ENCODE results near the gene ZNF205.

DNA sequence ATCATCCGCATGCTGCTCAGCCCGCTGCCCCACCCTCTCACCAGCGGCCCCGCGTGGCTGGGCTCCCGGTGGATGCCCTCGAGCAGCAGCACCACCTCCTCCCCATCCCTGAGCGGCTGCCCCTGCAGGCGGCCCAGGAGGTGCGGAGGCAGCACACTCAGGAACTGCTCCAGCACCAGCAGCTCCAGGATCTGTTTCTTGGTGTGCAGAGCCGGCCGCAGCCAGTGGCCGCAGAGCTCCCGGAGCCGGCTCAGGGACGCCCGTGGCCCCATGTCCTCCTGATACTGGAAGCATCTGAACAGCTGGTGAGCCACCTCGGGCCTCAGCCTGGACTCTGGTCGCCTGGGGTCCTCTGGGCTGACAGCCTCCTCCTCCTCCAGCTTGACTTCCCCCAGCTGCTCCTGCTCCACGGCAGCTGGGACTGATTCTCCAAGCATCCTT, 19.9 kb upstream of the ZNF205 start:
- no peak for TF ChIP-seq ZNF239 (CRISPR knock-in tag; IDR thresholded peaks at IDR 0.05)
- no peak for TF ChIP-seq ZFX (CRISPR knock-in tag; IDR thresholded peaks at IDR 0.05)
- no peak for TF ChIP-seq XRCC3 (IDR thresholded peaks at IDR 0.05)
- TF ChIP-seq MEIS2 (IDR thresholded peaks at IDR 0.05; ENCODE audit: partially characterized antibody) = no peak
- TF ChIP-seq, protein P1, sequence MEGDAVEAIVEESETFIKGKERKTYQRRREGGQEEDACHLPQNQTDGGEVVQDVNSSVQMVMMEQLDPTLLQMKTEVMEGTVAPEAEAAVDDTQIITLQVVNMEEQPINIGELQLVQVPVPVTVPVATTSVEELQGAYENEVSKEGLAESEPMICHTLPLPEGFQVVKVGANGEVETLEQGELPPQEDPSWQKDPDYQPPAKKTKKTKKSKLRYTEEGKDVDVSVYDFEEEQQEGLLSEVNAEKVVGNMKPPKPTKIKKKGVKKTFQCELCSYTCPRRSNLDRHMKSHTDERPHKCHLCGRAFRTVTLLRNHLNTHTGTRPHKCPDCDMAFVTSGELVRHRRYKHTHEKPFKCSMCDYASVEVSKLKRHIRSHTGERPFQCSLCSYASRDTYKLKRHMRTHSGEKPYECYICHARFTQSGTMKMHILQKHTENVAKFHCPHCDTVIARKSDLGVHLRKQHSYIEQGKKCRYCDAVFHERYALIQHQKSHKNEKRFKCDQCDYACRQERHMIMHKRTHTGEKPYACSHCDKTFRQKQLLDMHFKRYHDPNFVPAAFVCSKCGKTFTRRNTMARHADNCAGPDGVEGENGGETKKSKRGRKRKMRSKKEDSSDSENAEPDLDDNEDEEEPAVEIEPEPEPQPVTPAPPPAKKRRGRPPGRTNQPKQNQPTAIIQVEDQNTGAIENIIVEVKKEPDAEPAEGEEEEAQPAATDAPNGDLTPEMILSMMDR (IDR thresholded peaks at IDR 0.05 in 2 of 3, conservative IDR thresholded peaks at IDR 0.05 in 1 of 3; ENCODE audit: insufficient read depth in 2 of 3, low read depth in 1 of 3, low read length in 3 of 3) = no peak
- no peak for TF ChIP-seq TSHZ1 (CRISPR knock-in tag; IDR thresholded peaks at IDR 0.05)
- TF ChIP-seq GABPA (tag; conservative IDR thresholded peaks at IDR 0.05; ENCODE audit: low read depth) = no peak
- no peak for TF ChIP-seq SPI1 (IDR thresholded peaks at IDR 0.05; ENCODE audit: borderline replicate concordance, low read depth, low read length)
- TF ChIP-seq FOXA1 (IDR thresholded peaks at IDR 0.05; ENCODE audit: borderline replicate concordance) = no peak
- TF ChIP-seq TSC22D4 (tag; IDR thresholded peaks at IDR 0.05) = no peak
- TF ChIP-seq MAFF (IDR thresholded peaks at IDR 0.05; ENCODE audit: low read length) = no peak
- TF ChIP-seq FIP1L1 (IDR thresholded peaks at IDR 0.05; ENCODE audit: low read depth, low read length, poor library complexity, severe bottlenecking) = no peak
- no peak for TF ChIP-seq TOE1 (IDR thresholded peaks at IDR 0.05; ENCODE audit: borderline replicate concordance)
- TF ChIP-seq TOE1 (CRISPR knock-in tag; IDR thresholded peaks at IDR 0.05; ENCODE audit: borderline replicate concordance, low read depth) = no peak
